Measurements from ENCODE around the gene AARS1.
"Not testable (repeated sequence)": the region's sequence is repeated elsewhere in the genome, so short reads cannot be mapped to it uniquely, and the experiment has no call there.

GRCh38 chr16:70223216-70223615, 66.1 kb downstream of the AARS1 start:
- TF ChIP-seq CTCF (IDR thresholded peaks at IDR 0.05; ENCODE audit: low read depth, low read length, poor library complexity, severe bottlenecking); EZH2phosphoT487 (IDR thresholded peaks at IDR 0.05; ENCODE audit: borderline replicate concordance, low read length): not testable (repeated sequence)

Data from DOHH2 (cell line).